Panc1 (cell line): Measurements from ENCODE around the gene DHRS2. TPM values are rescaled to one million over a fixed set of nuclear protein-coding genes. Genes with fewer than 3 reads are reported as not detected.
A peak's percentile ranks its signal among the peaks of the same experiment; 100 is the strongest.

Experiments
- ATAC-seq: fragments of 200-7000 bp; cut with Tn5 transposase; 2 replicates; pipeline ENCODE4 v1.9.1; 2020; ENCODE audit warnings: mild to moderate bottlenecking, moderate library complexity
- BruUV-seq: library from RNA; stranded (reverse); fragments of 400-500 nt; replicated peaks from 2 replicates; lab custom pipeline; 2021; lab: Mats Ljungman, UMichigan
- CTCF ChIA-PET: fragments of 300-600 bp; sonication (Branson Sonifier 250); formaldehyde crosslinking; loops from one replicate; lab custom pipeline; 2022; ENCODE audit warnings: antibody characterized with exemption; lab: Charles Lee
- POLR2A ChIA-PET: fragments of 300-600 bp; sonication (Branson Sonifier 250); formaldehyde crosslinking; loops from one replicate; lab custom pipeline; 2022; ENCODE audit warnings: antibody characterized with exemption; lab: Charles Lee
- DNase-seq: peaks from one replicate; pipeline ENCODE4 v3.0.0-alpha.2; 2010; ENCODE audit warnings: low read depth, low spot score
- H3K27ac ChIP-seq: 2 replicates; pipeline ENCODE4 v1.5.1; 2011; ENCODE audit warnings: mild to moderate bottlenecking, low read length, inconsistent platforms
- H3K27me3 ChIP-seq: fragments of 200-500 bp; sonication (Bioruptor generic); 2 replicates; pipeline ENCODE4 v1.6.0; 2014; ENCODE audit warnings: low read length, inconsistent platforms; ENCODE audit not compliant: control insufficient read depth, insufficient read depth
- H3K36me3 ChIP-seq: fragments of 200-500 bp; sonication (Bioruptor generic); 2 replicates; pipeline ENCODE4 v1.5.1; 2014; ENCODE audit warnings: inconsistent platforms, mild to moderate bottlenecking, low read length, moderate library complexity; ENCODE audit not compliant: control insufficient read depth, insufficient read depth
- H3K4me1 ChIP-seq: 2 replicates; pipeline ENCODE4 v1.5.1; 2011; ENCODE audit warnings: inconsistent platforms, mild to moderate bottlenecking, low read length, moderate library complexity; ENCODE audit not compliant: control insufficient read depth, insufficient read depth
- H3K4me3 ChIP-seq, 2 experiments: 2 replicates each; pipeline ENCODE4 v1.5.1; 2011 to 2012; ENCODE audit warnings: low read depth in 2 of 2, low read length in 2 of 2, mild to moderate bottlenecking in 2 of 2, inconsistent platforms in 1 of 2, moderate library complexity in 1 of 2
- H3K9me3 ChIP-seq: fragments of 200-500 bp; sonication (Bioruptor generic); 2 replicates; pipeline ENCODE4 v1.5.1; 2014; ENCODE audit warnings: low read depth, mild to moderate bottlenecking, inconsistent platforms, low read length, moderate library complexity; ENCODE audit not compliant: control insufficient read depth, insufficient read depth
- CTCF ChIP-seq: fragments of 450-650 bp; IDR thresholded peaks from 2 replicates; pipeline ENCODE4 v1.5.1; 2017; ENCODE audit warnings: mild to moderate bottlenecking
- POLR2AphosphoS5 ChIP-seq: IDR thresholded peaks from 2 replicates; pipeline ENCODE4 v1.6.1; 2012; ENCODE audit warnings: mild to moderate bottlenecking, low read depth, low read length, moderate library complexity
- REST ChIP-seq, 2 experiments: IDR thresholded peaks; 2 replicates each; pipeline ENCODE4 v1.6.1; 2011 to 2012; ENCODE audit warnings: low read depth in 2 of 2, control low read depth in 1 of 2, low read length in 1 of 2, mild to moderate bottlenecking in 1 of 2, moderate library complexity in 1 of 2; ENCODE audit not compliant: insufficient read depth in 1 of 2
- SIN3A ChIP-seq: IDR thresholded peaks from 2 replicates; pipeline ENCODE4 v1.6.1; 2012; ENCODE audit warnings: low read depth, mild to moderate bottlenecking, low read length, moderate library complexity, borderline replicate concordance; ENCODE audit not compliant: insufficient read depth
- TCF7L2 ChIP-seq: IDR thresholded peaks from 2 replicates; pipeline ENCODE4 v1.6.1; 2011; ENCODE audit warnings: mild to moderate bottlenecking, low read depth, low read length, inconsistent platforms
- in situ Hi-C: cut with HindIII; loops from 2 replicates; pipeline ENCODE4 v1.10.0; 2016; ENCODE audit warnings: low sequenced_read_pairs, low pct_unique_long_range_greater_than_20kb
- intact Hi-C: fragments of 100-400 bp; cut with micrococcal nuclease; formaldehyde crosslinking; loops from one replicate; pipeline ENCODE4 v1.10.0; 2022; ENCODE audit not compliant: unreplicated experiment
- total RNA-seq: library from RNA; stranded (reverse); gene quantifications from one replicate; pipeline ENCODE4 v1.2.1, GENCODE V29; 2021; ENCODE audit not compliant: unreplicated experiment

The DHRS2 gene
- total RNA-seq, 1 experiment from 2014 or later: 1.0 TPM

- no TSS peak for BruUV-seq
- Histone ChIP-seq H3K4me1 (no peaks in the 10 kb centered on the region), H3K27me3 (no peaks in the 10 kb centered on the region), H3K36me3 (no peaks in the 10 kb centered on the region), H3K27ac (no peak overlapping the region), H3K4me3 (no peak overlapping the region), H3K9me3 (no peaks in the 10 kb centered on the region)
- intact Hi-C loops (loop anchor here (10.0 kb wide), 1 partner anchor 240 kb away; no protein-coding TSS in a partner anchor), in situ Hi-C loops (no loop called here)
- CTCF ChIA-PET: interaction anchor here (0.9 kb wide), 1 partner anchor 32 kb away, joined by 3 read pairs; no protein-coding TSS in a partner anchor
- POLR2A ChIA-PET: no interaction called here
- TF ChIP-seq CTCF: no peak
- DNase-seq (no peak), ATAC-seq (no peak)
These were observed 28.2 kb downstream of the DHRS2 start for GRCh38 chr14:23664207-23664885.

- in situ Hi-C loops: no loop called here
- Histone ChIP-seq H3K27me3 (no peaks in the 10 kb centered on the region), H3K27ac (no peak overlapping the region), H3K9me3 (no peaks in the 10 kb centered on the region), H3K4me3 (no peak overlapping the region), H3K4me1 (no peaks in the 10 kb centered on the region), H3K36me3 (no peaks in the 10 kb centered on the region)
- intact Hi-C loops: loop anchor here (10.0 kb wide), 1 partner anchor 239 kb away; no protein-coding TSS in a partner anchor
- CTCF ChIA-PET: interaction anchor here (0.5 to 1.5 kb wide), 15 partner anchors 19 to 1183 kb away, joined by 3 to 11 read pairs (median 4); no protein-coding TSS in a partner anchor
- TF ChIP-seq REST (IDR thresholded peaks at IDR 0.05; ENCODE audit: insufficient read depth in 1 of 2, low read depth in 2 of 2, low read length in 1 of 2) (no peak), SIN3A (no peak), CTCF (no peak), TCF7L2 (no peak), POLR2AphosphoS5 (no peak)
- POLR2A ChIA-PET: no interaction called here
- ATAC-seq: peak; percentile 17; the same call in 1 of the 2 replicates
- no TSS peak for BruUV-seq
- no peak for DNase-seq
These were observed 29.3 kb downstream of the DHRS2 start for GRCh38 chr14:23665302-23666016.
